HEK293 (cell line): ENCODE results near the gene CRB2.

Experiments used
- CTCF ChIA-PET: fragments of 350-600 bp; formaldehyde crosslinking; extraction: SDS; loops from one replicate; lab custom pipeline; 2021; ENCODE audit warnings: antibody characterized with exemption; lab: Yijun Ruan, JAX
- POLR2A ChIA-PET: fragments of 300-600 bp; formaldehyde crosslinking; extraction: SDS; loops from one replicate; lab custom pipeline; 2020; ENCODE audit warnings: antibody characterized with exemption, inconsistent platforms; lab: Yijun Ruan, JAX
- H3K27ac ChIP-seq: fragments of 200-500 bp; sonication (Bioruptor generic); 2 replicates; pipeline ENCODE4 v1.5.1; 2014; ENCODE audit warnings: low read depth, low read length, control low read depth, inconsistent platforms; ENCODE audit errors: extremely low read depth
- H3K36me3 ChIP-seq, 2 experiments: fragments of 200-500 bp in 1 of 2; sonication (Bioruptor generic) in 1 of 2; 1 replicate in 1 of 2; 2 replicates in 1 of 2; pipeline ENCODE4 v1.5.1; 2014 to 2017; ENCODE audit warnings: inconsistent platforms in 2 of 2, low read length in 2 of 2; ENCODE audit not compliant: control insufficient read depth in 2 of 2, insufficient read depth in 1 of 2
- H3K4me1 ChIP-seq: fragments of 200-500 bp; sonication (Bioruptor generic); 2 replicates; pipeline ENCODE4 v1.5.1; 2014; ENCODE audit warnings: mild to moderate bottlenecking, low read length, inconsistent platforms; ENCODE audit not compliant: control insufficient read depth, insufficient read depth
- H3K4me3 ChIP-seq: 2 replicates; pipeline ENCODE4 v1.5.1; 2011; ENCODE audit warnings: low read depth, mild to moderate bottlenecking, control low read depth, low read length, moderate library complexity
- H3K9me3 ChIP-seq: fragments of 200-500 bp; sonication (Bioruptor generic); 2 replicates; pipeline ENCODE4 v1.5.1; 2014; ENCODE audit warnings: low read depth, low read length, inconsistent platforms; ENCODE audit not compliant: control insufficient read depth, insufficient read depth
- FEZF1 ChIP-seq: fragments of 450-650 bp; formaldehyde crosslinking; IDR thresholded peaks from 2 replicates; pipeline ENCODE4 v1.5.1; 2016; ENCODE audit warnings: missing biosample characterization, missing genetic modification characterization
- OSR2 ChIP-seq: fragments of 450-650 bp; formaldehyde crosslinking; IDR thresholded peaks from 2 replicates; pipeline ENCODE4 v1.5.1; 2016; ENCODE audit warnings: missing biosample characterization, missing genetic modification characterization
- TCF7L2 ChIP-seq: IDR thresholded peaks from 2 replicates; pipeline ENCODE4 v1.6.1; 2011; ENCODE audit warnings: low read depth, mild to moderate bottlenecking, inconsistent platforms, low read length, moderate library complexity, borderline replicate concordance
- YY1 ChIP-seq: fragments of 450-650 bp; formaldehyde crosslinking; IDR thresholded peaks from 2 replicates; pipeline ENCODE4 v1.5.1; 2018; ENCODE audit warnings: missing biosample characterization, missing genetic modification characterization
- ZBTB21 ChIP-seq: fragments of 450-650 bp; formaldehyde crosslinking; IDR thresholded peaks from 2 replicates; pipeline ENCODE4 v1.5.1; 2017; ENCODE audit warnings: missing biosample characterization, missing genetic modification characterization
- ZBTB8A ChIP-seq: fragments of 450-650 bp; formaldehyde crosslinking; IDR thresholded peaks from 2 replicates; pipeline ENCODE4 v1.5.1; 2016; ENCODE audit warnings: missing biosample characterization, missing genetic modification characterization
- ZFP37 ChIP-seq: fragments of 450-650 bp; formaldehyde crosslinking; IDR thresholded peaks from 2 replicates; pipeline ENCODE4 v1.5.1; 2016; ENCODE audit warnings: missing biosample characterization, missing genetic modification characterization
- ZNF133 ChIP-seq: fragments of 450-650 bp; formaldehyde crosslinking; IDR thresholded peaks from 2 replicates; pipeline ENCODE4 v1.5.1; 2016; ENCODE audit warnings: missing biosample characterization, missing genetic modification characterization
- ZNF221 ChIP-seq: fragments of 450-650 bp; formaldehyde crosslinking; IDR thresholded peaks from 2 replicates; pipeline ENCODE4 v1.5.1; 2017; ENCODE audit warnings: missing biosample characterization, missing genetic modification characterization, borderline replicate concordance
- ZNF24 ChIP-seq: fragments of 450-650 bp; formaldehyde crosslinking; IDR thresholded peaks from 2 replicates; pipeline ENCODE4 v1.5.1; 2016; ENCODE audit warnings: missing biosample characterization, missing genetic modification characterization
- ZNF248 ChIP-seq: fragments of 450-650 bp; formaldehyde crosslinking; IDR thresholded peaks from 2 replicates; pipeline ENCODE4 v1.5.1; 2017; ENCODE audit warnings: missing biosample characterization, missing genetic modification characterization
- ZNF324 ChIP-seq: fragments of 450-650 bp; formaldehyde crosslinking; IDR thresholded peaks from 2 replicates; pipeline ENCODE4 v1.5.1; 2016; ENCODE audit warnings: missing biosample characterization, missing genetic modification characterization
- ZNF354C ChIP-seq: fragments of 450-650 bp; formaldehyde crosslinking; IDR thresholded peaks from 2 replicates; pipeline ENCODE4 v1.5.1; 2016; ENCODE audit warnings: missing biosample characterization, missing genetic modification characterization, low read depth, borderline replicate concordance
- ZNF48 ChIP-seq: fragments of 450-650 bp; formaldehyde crosslinking; IDR thresholded peaks from 2 replicates; pipeline ENCODE4 v1.5.1; 2016; ENCODE audit warnings: missing biosample characterization, missing genetic modification characterization
- ZNF776 ChIP-seq: fragments of 450-650 bp; formaldehyde crosslinking; IDR thresholded peaks from 2 replicates; pipeline ENCODE4 v1.5.0; 2017; ENCODE audit warnings: missing biosample characterization, missing genetic modification characterization, borderline replicate concordance
- ZNF791 ChIP-seq: fragments of 450-650 bp; formaldehyde crosslinking; IDR thresholded peaks from 2 replicates; pipeline ENCODE4 v1.5.1; 2016; ENCODE audit warnings: missing biosample characterization, missing genetic modification characterization
- TF ChIP-seq, protein P1 (sequence below): fragments of 450-650 bp; formaldehyde crosslinking; IDR thresholded peaks from 2 replicates; pipeline ENCODE4 v1.5.1; 2016; ENCODE audit warnings: missing biosample characterization, missing genetic modification characterization
- TF ChIP-seq, protein P2 (sequence below): fragments of 450-650 bp; formaldehyde crosslinking; IDR thresholded peaks from 2 replicates; pipeline ENCODE4 v1.5.1; 2016; ENCODE audit warnings: missing biosample characterization, missing genetic modification characterization
- TF ChIP-seq, protein P3 (sequence below): fragments of 450-650 bp; formaldehyde crosslinking; IDR thresholded peaks from 2 replicates; pipeline ENCODE4 v1.5.1; 2016; ENCODE audit warnings: missing biosample characterization, missing genetic modification characterization

CRB2 gene

DNA sequence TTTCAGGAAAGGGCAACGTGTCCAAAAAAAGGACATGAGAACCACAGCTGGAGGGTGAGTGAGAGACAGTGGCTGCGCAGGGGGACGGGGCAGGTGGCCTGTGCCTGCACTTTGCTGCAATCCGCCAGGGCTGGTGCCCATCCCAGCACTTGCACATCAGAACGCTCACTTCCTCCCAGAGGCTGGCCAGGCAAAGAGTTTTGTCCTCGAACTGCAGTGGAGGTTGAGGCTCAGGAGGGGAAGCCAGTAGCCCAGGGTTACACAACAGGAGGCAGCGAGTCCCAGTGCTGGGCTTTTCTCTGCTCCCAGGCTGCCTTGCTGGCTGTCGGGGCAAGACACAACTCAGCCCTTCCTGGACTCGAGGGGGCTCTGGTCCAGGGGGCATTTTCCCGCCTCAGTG, 33.1 kb downstream of the CRB2 start (continued):
- TF ChIP-seq, protein P1, sequence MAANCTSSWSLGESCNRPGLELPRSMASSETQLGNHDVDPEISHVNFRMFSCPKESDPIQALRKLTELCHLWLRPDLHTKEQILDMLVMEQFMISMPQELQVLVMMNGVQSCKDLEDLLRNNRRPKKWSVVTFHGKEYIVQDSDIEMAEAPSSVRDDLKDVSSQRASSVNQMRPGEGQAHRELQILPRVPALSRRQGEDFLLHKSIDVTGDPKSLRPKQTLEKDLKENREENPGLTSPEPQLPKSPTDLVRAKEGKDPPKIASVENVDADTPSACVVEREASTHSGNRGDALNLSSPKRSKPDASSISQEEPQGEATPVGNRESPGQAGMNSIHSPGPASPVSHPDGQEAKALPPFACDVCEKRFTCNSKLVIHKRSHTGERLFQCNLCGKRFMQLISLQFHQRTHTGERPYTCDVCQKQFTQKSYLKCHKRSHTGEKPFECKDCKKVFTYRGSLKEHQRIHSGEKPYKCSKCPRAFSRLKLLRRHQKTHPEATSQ (tag by site-specific recombination): no peak
- TF ChIP-seq FEZF1 (tag by site-specific recombination): no peak
- no peak for TF ChIP-seq ZNF354C
- TF ChIP-seq ZNF791 (tag by site-specific recombination): no peak
- no peak for TF ChIP-seq YY1
- TF ChIP-seq ZNF221 (tag by site-specific recombination): no peak
- TF ChIP-seq ZNF248 (tag by site-specific recombination): no peak
- no peak for TF ChIP-seq ZNF133 (tag by site-specific recombination)
- no peak for TF ChIP-seq ZNF24 (tag by site-specific recombination)

GRCh38 chr9:123389698-123390097, 33.7 kb downstream of the CRB2 start:
- CTCF ChIA-PET: interaction anchor here (0.7 kb wide), 1 partner anchor 1290 kb away, joined by 3 read pairs; no protein-coding TSS in a partner anchor
- Histone ChIP-seq H3K9me3 (no peaks in the 10 kb centered on the region), H3K4me1 (no peaks in the 10 kb centered on the region), H3K4me3 (no peak overlapping the region), H3K36me3 (no peaks in the 10 kb centered on the region), H3K27ac (no peak overlapping the region)
- TF ChIP-seq ZNF48 (tag by site-specific recombination): no peak
- TF ChIP-seq ZBTB8A (tag by site-specific recombination): no peak
- TF ChIP-seq ZBTB21 (tag by site-specific recombination): no peak
- TF ChIP-seq ZFP37: no peak
- TF ChIP-seq TCF7L2: no peak
- TF ChIP-seq, protein P2, sequence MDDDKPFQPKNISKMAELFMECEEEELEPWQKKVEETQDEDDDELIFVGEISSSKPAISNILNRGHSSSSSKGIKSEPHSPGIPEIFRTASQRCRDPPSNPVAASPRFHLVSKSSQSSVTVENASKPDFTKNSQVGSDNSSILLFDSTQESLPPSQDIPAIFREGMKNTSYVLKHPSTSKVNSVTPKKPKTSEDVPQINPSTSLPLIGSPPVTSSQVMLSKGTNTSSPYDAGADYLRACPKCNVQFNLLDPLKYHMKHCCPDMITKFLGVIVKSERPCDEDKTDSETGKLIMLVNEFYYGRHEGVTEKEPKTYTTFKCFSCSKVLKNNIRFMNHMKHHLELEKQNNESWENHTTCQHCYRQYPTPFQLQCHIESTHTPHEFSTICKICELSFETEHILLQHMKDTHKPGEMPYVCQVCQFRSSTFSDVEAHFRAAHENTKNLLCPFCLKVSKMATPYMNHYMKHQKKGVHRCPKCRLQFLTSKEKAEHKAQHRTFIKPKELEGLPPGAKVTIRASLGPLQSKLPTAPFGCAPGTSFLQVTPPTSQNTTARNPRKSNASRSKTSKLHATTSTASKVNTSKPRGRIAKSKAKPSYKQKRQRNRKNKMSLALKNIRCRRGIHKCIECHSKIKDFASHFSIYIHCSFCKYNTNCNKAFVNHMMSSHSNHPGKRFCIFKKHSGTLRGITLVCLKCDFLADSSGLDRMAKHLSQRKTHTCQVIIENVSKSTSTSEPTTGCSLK (tag by site-specific recombination): no peak
- TF ChIP-seq, protein P3, sequence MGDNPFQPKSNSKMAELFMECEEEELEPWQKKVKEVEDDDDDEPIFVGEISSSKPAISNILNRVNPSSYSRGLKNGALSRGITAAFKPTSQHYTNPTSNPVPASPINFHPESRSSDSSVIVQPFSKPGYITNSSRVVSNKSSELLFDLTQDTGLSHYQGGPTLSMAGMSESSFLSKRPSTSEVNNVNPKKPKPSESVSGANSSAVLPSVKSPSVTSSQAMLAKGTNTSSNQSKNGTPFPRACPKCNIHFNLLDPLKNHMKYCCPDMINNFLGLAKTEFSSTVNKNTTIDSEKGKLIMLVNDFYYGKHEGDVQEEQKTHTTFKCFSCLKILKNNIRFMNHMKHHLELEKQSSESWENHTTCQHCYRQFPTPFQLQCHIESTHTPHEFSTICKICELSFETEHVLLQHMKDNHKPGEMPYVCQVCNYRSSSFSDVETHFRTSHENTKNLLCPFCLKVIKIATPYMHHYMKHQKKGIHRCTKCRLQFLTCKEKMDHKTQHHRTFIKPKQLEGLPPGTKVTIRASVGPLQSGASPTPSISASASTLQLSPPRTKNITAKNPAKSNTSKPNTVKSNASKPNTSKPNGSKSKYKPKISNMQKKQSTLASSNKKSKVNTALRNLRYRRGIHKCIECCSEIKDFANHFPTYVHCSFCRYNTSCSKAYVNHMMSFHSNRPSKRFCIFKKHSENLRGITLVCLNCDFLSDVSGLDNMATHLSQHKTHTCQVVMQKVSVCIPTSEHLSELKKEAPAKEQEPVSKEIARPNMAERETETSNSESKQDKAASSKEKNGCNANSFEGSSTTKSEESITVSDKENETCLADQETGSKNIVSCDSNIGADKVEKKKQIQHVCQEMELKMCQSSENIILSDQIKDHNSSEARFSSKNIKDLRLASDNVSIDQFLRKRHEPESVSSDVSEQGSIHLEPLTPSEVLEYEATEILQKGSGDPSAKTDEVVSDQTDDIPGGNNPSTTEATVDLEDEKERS (tag by site-specific recombination): no peak
- TF ChIP-seq ZNF324 (tag by site-specific recombination): no peak
- no peak for TF ChIP-seq OSR2 (tag by site-specific recombination)
- no peak for TF ChIP-seq ZNF776 (tag by site-specific recombination)
- POLR2A ChIA-PET: interaction anchor here (0.5 kb wide), 1 partner anchor 8 kb away, joined by 3 read pairs; no protein-coding TSS in a partner anchor
